ENCODE data around the gene CACNA1F. TPM values are rescaled to one million over a fixed set of nuclear protein-coding genes. Genes with fewer than 3 reads are reported as not detected.

The CACNA1F gene
- total RNA-seq, 1 experiment from 2014 or later: not detected

DNA sequence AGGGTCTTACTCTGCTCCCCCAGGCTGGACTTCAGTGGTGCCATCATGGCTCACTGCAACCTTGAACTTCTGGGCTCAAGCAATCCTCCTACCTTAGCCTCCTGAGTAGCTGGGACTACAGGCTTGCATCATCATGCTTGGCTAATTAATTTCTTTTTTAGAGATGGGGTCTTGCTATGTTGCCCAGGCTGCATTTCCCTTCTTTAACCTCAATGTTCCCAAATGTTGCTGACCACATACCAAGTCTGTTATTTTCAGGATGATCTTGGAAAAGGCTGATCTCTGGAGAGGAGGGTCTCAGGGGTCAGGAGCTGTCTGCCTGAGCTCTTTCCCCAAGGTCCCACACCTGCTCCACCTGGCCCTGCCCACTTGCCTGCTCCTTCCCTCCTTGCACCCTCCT is 13.0 kb downstream of the CACNA1F start:
- ATAC-seq (no peak), DNase-seq (no peak)
- no peaks in the 10 kb centered on the region for H3K9me2 ChIP-seq (replicated peaks; ENCODE audit: low read length)
- H3K27ac ChIP-seq (ENCODE audit: low read length): no peak overlapping the region
- ChIA-PET POLR2A (ENCODE audit: unreplicated experiment) (no interaction called here), CTCF (no interaction called here)
- no peaks in the 10 kb centered on the region for H3F3A ChIP-seq (ENCODE audit: low read length, unreplicated experiment)
- H3K4me2 ChIP-seq (ENCODE audit: low read length): no peak overlapping the region
- TF ChIP-seq, protein P1, sequence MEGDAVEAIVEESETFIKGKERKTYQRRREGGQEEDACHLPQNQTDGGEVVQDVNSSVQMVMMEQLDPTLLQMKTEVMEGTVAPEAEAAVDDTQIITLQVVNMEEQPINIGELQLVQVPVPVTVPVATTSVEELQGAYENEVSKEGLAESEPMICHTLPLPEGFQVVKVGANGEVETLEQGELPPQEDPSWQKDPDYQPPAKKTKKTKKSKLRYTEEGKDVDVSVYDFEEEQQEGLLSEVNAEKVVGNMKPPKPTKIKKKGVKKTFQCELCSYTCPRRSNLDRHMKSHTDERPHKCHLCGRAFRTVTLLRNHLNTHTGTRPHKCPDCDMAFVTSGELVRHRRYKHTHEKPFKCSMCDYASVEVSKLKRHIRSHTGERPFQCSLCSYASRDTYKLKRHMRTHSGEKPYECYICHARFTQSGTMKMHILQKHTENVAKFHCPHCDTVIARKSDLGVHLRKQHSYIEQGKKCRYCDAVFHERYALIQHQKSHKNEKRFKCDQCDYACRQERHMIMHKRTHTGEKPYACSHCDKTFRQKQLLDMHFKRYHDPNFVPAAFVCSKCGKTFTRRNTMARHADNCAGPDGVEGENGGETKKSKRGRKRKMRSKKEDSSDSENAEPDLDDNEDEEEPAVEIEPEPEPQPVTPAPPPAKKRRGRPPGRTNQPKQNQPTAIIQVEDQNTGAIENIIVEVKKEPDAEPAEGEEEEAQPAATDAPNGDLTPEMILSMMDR (conservative IDR thresholded peaks at IDR 0.05; ENCODE audit: low read depth, low read length): no peak
- no peak for TF ChIP-seq EZH2 (IDR thresholded peaks at IDR 0.05; ENCODE audit: low read length, unreplicated experiment)
- no peak for TF ChIP-seq EZH2phosphoT487 (IDR thresholded peaks at IDR 0.05; ENCODE audit: borderline replicate concordance, low read length)
- no peaks in the 10 kb centered on the region for H3K79me2 ChIP-seq (ENCODE audit: low read length)
- H3K4me3 ChIP-seq (ENCODE audit: low read length): no peak overlapping the region
- H4K20me1 ChIP-seq (ENCODE audit: low read length): no peaks in the 10 kb centered on the region
- H2AFZ ChIP-seq (ENCODE audit: low read length): no peak overlapping the region
- BruUV-seq (replicated peaks): no TSS peak
- no peaks in the 10 kb centered on the region for H3K9me3 ChIP-seq (ENCODE audit: low read length)
- intact Hi-C loops (cut with micrococcal nuclease): no loop called here
- H3K27me3 ChIP-seq (ENCODE audit: low read length): no peaks in the 10 kb centered on the region
- H3K9ac ChIP-seq (ENCODE audit: low read length): no peak overlapping the region
- no peaks in the 10 kb centered on the region for H3K4me1 ChIP-seq (ENCODE audit: insufficient read depth, low read length)
- no peaks in the 10 kb centered on the region for H3K36me3 ChIP-seq (ENCODE audit: low read depth, low read length)

DNA sequence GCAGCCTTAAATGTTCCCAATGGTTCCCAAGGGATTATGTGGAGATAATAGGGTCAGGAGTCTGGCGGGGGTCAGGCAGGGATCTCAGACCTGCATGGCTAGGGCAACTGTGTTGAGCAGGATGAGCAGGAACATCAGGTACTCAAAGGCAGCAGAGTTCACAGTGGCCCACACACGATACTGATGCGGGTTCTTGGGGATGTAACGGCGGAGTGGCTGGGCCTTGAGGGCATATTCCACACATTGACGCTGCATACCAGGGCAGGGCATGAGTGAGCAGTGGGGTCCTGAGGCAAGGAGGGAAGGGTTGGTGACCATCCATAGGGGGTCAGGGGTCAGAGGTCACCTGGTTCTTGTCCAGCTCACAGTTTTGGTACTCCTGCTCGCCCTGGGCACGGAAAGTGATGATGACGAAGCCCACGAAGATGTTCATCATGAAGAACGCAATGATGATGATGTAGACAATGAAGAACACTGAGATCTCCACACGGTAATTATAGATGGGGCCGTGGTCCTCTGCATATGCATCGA is 18.1 kb downstream of the CACNA1F start:
- Histone ChIP-seq H3K36me3 (ENCODE audit: low read depth, low read length) (no peaks in the 10 kb centered on the region), H3K9ac (ENCODE audit: low read length) (no peak overlapping the region), H3K27me3 (ENCODE audit: low read length) (no peaks in the 10 kb centered on the region), H3K27ac (ENCODE audit: low read length) (no peak overlapping the region), H3K4me3 (ENCODE audit: low read length) (no peak overlapping the region), H3K79me2 (ENCODE audit: low read length) (no peaks in the 10 kb centered on the region), H3K9me2 (replicated peaks; ENCODE audit: low read length) (no peaks in the 10 kb centered on the region), H2AFZ (ENCODE audit: low read length) (no peak overlapping the region), H3K4me1 (ENCODE audit: insufficient read depth, low read length) (no peaks in the 10 kb centered on the region), H3F3A (ENCODE audit: low read length, unreplicated experiment) (no peaks in the 10 kb centered on the region), H3K4me2 (ENCODE audit: low read length) (no peak overlapping the region), H3K9me3 (ENCODE audit: low read length) (no peaks in the 10 kb centered on the region), H4K20me1 (ENCODE audit: low read length) (no peaks in the 10 kb centered on the region)
- ATAC-seq (no peak), DNase-seq (no peak)
- CTCF ChIA-PET: no interaction called here
- no peak for TF ChIP-seq EZH2phosphoT487 (IDR thresholded peaks at IDR 0.05; ENCODE audit: borderline replicate concordance, low read length)
- TF ChIP-seq, protein P1 (conservative IDR thresholded peaks at IDR 0.05; ENCODE audit: low read depth, low read length): no peak
- BruUV-seq (replicated peaks): no TSS peak
- intact Hi-C loops (cut with micrococcal nuclease): no loop called here
- POLR2A ChIA-PET (ENCODE audit: unreplicated experiment): no interaction called here

DNA sequence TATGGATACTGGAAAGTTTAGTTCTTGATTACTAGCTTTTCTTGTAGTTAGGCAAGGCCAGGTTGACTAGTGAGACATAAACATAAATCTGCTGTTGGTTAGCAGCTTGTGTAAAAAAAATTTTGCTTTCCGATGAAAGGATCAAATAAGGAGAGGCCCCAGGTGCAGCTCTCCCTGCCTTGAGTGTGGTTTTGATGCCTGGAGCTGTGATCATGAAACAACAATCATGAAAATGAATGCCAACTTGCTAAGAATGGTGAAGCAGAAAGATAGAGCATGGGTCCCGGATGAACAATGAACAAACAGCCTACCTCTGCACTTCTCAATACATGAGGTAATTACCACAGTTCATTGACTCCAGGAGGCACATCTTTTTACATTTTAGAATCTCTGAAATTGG is 18.7 kb downstream of the CACNA1F start:
- no peak overlapping the region for H3K4me3 ChIP-seq (ENCODE audit: low read length)
- H3K9me3 ChIP-seq (ENCODE audit: low read length): no peaks in the 10 kb centered on the region
- H3K27ac ChIP-seq (ENCODE audit: low read length): no peak overlapping the region
- H3F3A ChIP-seq (ENCODE audit: low read length, unreplicated experiment): no peaks in the 10 kb centered on the region
- no peak overlapping the region for H2AFZ ChIP-seq (ENCODE audit: low read length)
- ChIA-PET POLR2A (ENCODE audit: unreplicated experiment) (no interaction called here), CTCF (no interaction called here)
- no peaks in the 10 kb centered on the region for H3K36me3 ChIP-seq (ENCODE audit: low read depth, low read length)
- no peaks in the 10 kb centered on the region for H3K9me2 ChIP-seq (replicated peaks; ENCODE audit: low read length)
- intact Hi-C loops (cut with micrococcal nuclease): no loop called here
- TF ChIP-seq EZH2 (IDR thresholded peaks at IDR 0.05; ENCODE audit: low read length, unreplicated experiment) (no peak), EZH2phosphoT487 (IDR thresholded peaks at IDR 0.05; ENCODE audit: borderline replicate concordance, low read length) (no peak)
- TF ChIP-seq, protein P1 (conservative IDR thresholded peaks at IDR 0.05; ENCODE audit: low read depth, low read length): no peak
- no peaks in the 10 kb centered on the region for H3K79me2 ChIP-seq (ENCODE audit: low read length)
- no peak for DNase-seq
- no peak overlapping the region for H3K9ac ChIP-seq (ENCODE audit: low read length)
- H4K20me1 ChIP-seq (ENCODE audit: low read length): no peaks in the 10 kb centered on the region
- H3K27me3 ChIP-seq (ENCODE audit: low read length): no peaks in the 10 kb centered on the region
- BruUV-seq (replicated peaks): no TSS peak
- no peak for ATAC-seq
- no peaks in the 10 kb centered on the region for H3K4me1 ChIP-seq (ENCODE audit: insufficient read depth, low read length)
- H3K4me2 ChIP-seq (ENCODE audit: low read length): no peak overlapping the region
